ENCODE results near the gene SIX1.

The SIX1 gene

GRCh38 chr14:60643463-60644314, 5.6 kb downstream of the SIX1 start:
- DNase-seq: no peak

GRCh38 chr14:60643141-60643462, 6.2 kb downstream of the SIX1 start:
- no peak for DNase-seq

- DNase-seq: no peak
These were observed 6.8 kb downstream of the SIX1 start for GRCh38 chr14:60642270-60643140.

- DNase-seq: no peak
These were observed 7.5 kb downstream of the SIX1 start for GRCh38 chr14:60641742-60642269.

- DNase-seq: no peak
These were observed 8.2 kb downstream of the SIX1 start for GRCh38 chr14:60640859-60641741.

GRCh38 chr14:60639674-60640073, 9.6 kb downstream of the SIX1 start:
- no peak for DNase-seq

GRCh38 chr14:60637479-60638315, 11.6 kb downstream of the SIX1 start:
- DNase-seq: no peak

GRCh38 chr14:60636879-60637478, 12.3 kb downstream of the SIX1 start:
- DNase-seq: no peak

- no peak for DNase-seq
These were observed 15.1 kb downstream of the SIX1 start for GRCh38 chr14:60634153-60634552.

- no peak for DNase-seq
These were observed 16.5 kb downstream of the SIX1 start for GRCh38 chr14:60632777-60633176.

- no peak for DNase-seq
These were observed 17.0 kb downstream of the SIX1 start for GRCh38 chr14:60632257-60632656.

- no peak for DNase-seq
These were observed 17.4 kb downstream of the SIX1 start for GRCh38 chr14:60631842-60632241.

- no peak for DNase-seq
These were observed 19.1 kb downstream of the SIX1 start for GRCh38 chr14:60630129-60630528.

- DNase-seq: no peak
These were observed 20.4 kb downstream of the SIX1 start for GRCh38 chr14:60628892-60629291.

- no peak for DNase-seq
These were observed 26.4 kb downstream of the SIX1 start for GRCh38 chr14:60622917-60623257.

- DNase-seq: no peak
These were observed 26.9 kb downstream of the SIX1 start for GRCh38 chr14:60622210-60622916.

- no peak for DNase-seq
These were observed 27.9 kb downstream of the SIX1 start for GRCh38 chr14:60621386-60621785.

GRCh38 chr14:60618241-60618640, 31.0 kb downstream of the SIX1 start:
- DNase-seq: no peak

GRCh38 chr14:60616461-60616959, 32.8 kb downstream of the SIX1 start:
- no peak for DNase-seq

Measured in anterior cingulate cortex (tissue), 58 donors.